Hematopoietic multipotent progenitor cell treated with erythropoietin and hydrocortisone succinate and interleukin-3 and kit ligand, for 6 days (in vitro differentiated cells): ENCODE measurements around the gene YBX2.
A peak's percentile ranks its signal among the peaks of the same experiment; 100 is the strongest.

Source experiments
- DNase-seq: peaks from one replicate; pipeline ENCODE4 v3.0.0-alpha.2; 2015

YBX2 gene

GRCh38 chr17:7295230-7296180, 1.1 kb upstream of the YBX2 start:
- peak; percentile 49 for DNase-seq

- DNase-seq, result peak; percentile 82
These were observed 424 bp downstream of the YBX2 start for GRCh38 chr17:7293816-7294613.

GRCh38 chr17:7293159-7293558, 1.3 kb downstream of the YBX2 start:
- DNase-seq, result no peak

GRCh38 chr17:7292729-7293128, 1.7 kb downstream of the YBX2 start:
- DNase-seq, result no peak

- no peak for DNase-seq
These were observed 2.2 kb downstream of the YBX2 start for GRCh38 chr17:7292194-7292593.

GRCh38 chr17:7290685-7291084, 3.8 kb downstream of the YBX2 start:
- DNase-seq, result no peak

- no peak for DNase-seq
These were observed 4.3 kb downstream of the YBX2 start for GRCh38 chr17:7290166-7290565.

GRCh38 chr17:7289256-7290032, 5.0 kb downstream of the YBX2 start:
- no peak for DNase-seq

GRCh38 chr17:7285679-7286078, 8.8 kb downstream of the YBX2 start:
- no peak for DNase-seq

GRCh38 chr17:7284911-7285310, 9.5 kb downstream of the YBX2 start:
- DNase-seq, result no peak

- DNase-seq, result no peak
These were observed 10.8 kb downstream of the YBX2 start for GRCh38 chr17:7283471-7284216.

- DNase-seq, result peak; percentile 89
These were observed 11.6 kb downstream of the YBX2 start for GRCh38 chr17:7282752-7283321.

GRCh38 chr17:7281953-7282751, 12.3 kb downstream of the YBX2 start:
- peak; percentile 46 for DNase-seq

GRCh38 chr17:7281074-7281952, 13.1 kb downstream of the YBX2 start, which contains the start of gene SLC2A4:
Gene SLC2A4, plus strand, starts transcription at chr17:7281718. Its CDS starts 217 bp downstream, at chr17:7281935.
- peak; percentile 98 for DNase-seq

- peak; percentile 94 for DNase-seq
These were observed 13.8 kb downstream of the YBX2 start for GRCh38 chr17:7280519-7281073.

- no peak for DNase-seq
These were observed 15.0 kb downstream of the YBX2 start for GRCh38 chr17:7279448-7279847.

- no peak for DNase-seq
These were observed 27.7 kb downstream of the YBX2 start for GRCh38 chr17:7266784-7267183.

- DNase-seq, result no peak
These were observed 30.7 kb downstream of the YBX2 start for GRCh38 chr17:7263801-7264078.

- DNase-seq, result peak; percentile 72
These were observed 31.3 kb downstream of the YBX2 start for GRCh38 chr17:7262935-7263800.
